ENCODE data around the gene TUSC2. TPM values are rescaled to one million over a fixed set of nuclear protein-coding genes. Genes with fewer than 3 reads are reported as not detected.

TUSC2 gene, protein sequence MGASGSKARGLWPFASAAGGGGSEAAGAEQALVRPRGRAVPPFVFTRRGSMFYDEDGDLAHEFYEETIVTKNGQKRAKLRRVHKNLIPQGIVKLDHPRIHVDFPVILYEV
- total RNA-seq, result 8.4 and 9.5 TPM in 2 replicates

DNA sequence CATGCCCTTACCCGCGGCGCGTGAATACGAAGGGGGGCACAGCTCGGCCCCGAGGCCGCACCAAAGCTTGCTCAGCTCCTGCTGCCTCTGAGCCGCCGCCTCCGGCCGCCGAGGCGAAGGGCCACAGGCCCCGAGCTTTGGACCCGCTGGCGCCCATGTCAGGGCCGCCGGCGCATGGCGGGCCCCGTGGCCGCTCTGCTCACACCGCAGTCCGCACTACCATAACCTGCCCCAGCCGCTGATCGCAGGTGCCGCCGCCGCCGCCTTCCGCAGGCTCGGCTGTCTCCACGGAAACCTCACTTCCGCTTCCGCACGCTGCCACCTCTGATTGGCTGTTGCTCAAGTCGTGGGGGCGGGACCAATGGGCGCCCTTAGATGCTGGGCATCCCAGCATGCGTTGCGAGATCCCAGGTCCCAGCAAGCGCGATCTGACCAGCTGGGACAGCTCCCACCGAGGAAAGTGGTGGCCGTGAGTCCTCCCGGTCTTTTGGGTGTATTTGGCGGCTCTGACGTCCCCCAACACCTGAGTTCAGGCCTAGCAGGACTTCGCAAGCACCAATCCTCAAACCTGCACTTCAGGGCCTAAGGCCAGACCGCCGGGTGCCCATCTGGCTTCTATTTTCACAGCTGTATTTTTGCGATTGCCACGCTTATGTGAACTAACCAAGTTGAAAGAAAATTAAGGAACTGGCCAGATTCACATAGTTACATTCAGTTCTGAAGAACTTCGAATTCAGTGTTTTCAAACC is at the start of gene TUSC2:
Gene TUSC2 (minus strand): TSS at position 281 of the 749 bp plus-strand sequence. CDS start 124 bp downstream, at position 157.

GRCh38 chr3:50358911-50359759 is 31.1 kb upstream of the TUSC2 start, which contains the start of gene TMEM115:
Gene TMEM115 (minus strand): TSS chr3:50359521. CDS start chr3:50359063, 458 bp downstream.

DNA sequence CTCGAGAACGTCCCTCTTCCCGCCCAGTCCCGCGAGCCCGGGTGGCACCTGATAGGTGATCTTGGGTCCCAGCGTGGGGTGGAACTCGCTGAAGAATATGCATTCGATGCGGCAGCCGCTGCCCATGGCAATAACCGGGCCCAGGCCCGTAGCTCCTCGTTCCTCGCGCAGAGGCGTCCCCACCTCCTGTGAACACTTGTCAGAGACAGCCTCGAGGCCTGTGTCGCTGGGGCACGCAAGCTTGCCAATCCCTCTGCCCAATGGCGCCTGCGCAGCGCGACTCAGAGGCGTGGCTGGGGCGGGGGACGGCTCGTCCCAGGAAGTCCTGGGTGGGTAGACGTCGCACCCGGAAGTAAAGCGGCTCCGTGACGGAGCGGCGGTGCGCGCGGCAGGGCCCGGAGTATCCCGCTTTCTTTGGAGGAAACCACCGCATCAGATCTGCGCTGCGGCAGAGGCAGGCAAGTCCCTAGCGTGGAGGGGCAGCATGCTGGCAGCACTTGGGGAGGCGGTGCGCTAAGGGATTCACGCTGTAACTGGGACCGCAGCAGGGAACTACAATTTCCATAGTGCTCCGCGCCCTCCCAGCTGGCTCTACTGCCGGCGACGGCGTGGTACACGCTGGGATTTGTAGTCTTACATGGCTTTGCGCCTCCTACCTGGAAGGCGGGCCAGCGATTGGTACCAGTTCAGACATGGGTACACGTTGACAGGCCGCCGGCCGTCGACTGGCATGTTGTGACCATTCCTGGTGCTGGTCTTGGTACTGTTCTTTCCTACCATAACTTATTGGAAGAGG is 22.7 kb upstream of the TUSC2 start, which contains the start of the genes CYB561D2 and NPRL2:
Gene CYB561D2 (plus strand): TSS at position 336 of the 796 bp plus-strand sequence. CDS start 572 bp downstream, outside the sequence.
Gene NPRL2 (minus strand): TSS at position 249 of the 796 bp plus-strand sequence. CDS start 123 bp downstream, at position 126.

DNA sequence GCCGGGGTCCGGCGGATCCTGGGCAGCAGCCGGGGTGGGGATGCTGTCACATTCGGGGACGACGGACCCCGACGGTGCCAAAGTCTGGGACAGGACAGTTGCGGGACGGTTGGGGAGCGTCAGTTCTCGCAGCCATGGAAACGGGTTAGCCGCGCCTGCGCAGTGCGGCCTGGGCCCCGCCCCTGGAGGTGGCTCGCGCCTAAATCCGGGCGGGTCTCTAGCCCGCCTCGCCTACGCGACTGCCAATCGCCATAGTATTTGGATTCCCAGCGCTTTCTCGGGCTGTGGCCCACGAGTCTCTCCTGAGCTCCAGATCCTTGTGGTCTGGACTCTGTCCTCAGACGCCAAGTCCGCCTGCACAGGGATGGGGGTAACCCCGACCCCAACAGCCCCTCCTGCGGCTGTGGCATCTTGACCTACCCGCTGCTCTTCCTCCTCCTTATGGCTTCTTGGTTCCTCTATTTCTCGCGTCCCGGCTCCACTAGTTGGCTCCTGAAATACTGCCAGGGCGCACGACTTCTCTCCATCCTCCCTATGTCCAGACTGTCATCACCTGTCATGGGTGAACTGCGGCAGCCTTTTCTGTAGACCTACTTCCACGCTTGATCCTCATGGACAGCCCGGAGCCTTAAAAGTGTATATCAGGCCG is 17.7 kb upstream of the TUSC2 start, which contains the start of gene ZMYND10:
Gene ZMYND10 (minus strand): TSS at position 147 of the 649 bp plus-strand sequence. CDS start 153 bp downstream, outside the sequence.

GRCh38 chr3:50340448-50341329 is 12.7 kb upstream of the TUSC2 start, which contains the start of gene RASSF1:
Gene RASSF1 (minus strand): TSS chr3:50340836. CDS start chr3:50340805, 31 bp downstream.

DNA sequence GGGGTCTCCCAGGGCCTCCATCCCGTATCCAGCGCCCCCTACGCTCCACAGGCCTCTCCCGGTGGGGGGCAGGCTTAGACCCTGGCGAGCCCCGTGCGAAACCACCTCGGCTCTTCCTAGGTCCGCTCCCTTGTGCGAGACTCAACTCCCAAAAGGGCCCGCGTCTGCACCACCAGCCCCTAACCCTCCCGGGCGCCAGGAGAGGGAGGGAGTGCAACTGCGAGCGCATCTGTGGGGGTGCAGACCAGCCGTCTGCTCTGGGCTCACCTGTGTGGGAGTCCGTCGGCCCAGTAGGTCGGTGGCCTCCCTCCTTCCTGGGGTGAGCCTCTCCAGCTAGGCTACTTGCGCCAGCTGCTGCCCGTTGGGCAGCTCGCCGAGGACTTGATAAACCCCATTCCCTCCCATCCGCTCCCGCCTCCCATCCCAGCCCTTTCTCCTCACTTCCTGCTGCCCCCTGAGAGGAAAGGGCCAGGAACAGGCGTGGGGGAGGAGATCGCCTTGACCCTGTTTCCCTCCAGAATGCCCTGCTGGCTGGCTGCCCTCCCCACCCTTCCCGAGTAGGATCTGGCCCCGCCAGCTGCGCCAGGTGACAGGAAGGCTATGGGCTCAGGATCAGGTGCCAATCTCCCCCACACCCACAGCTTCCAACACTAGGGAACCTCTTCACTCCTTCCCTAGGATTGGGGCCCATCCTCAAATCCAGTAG is 5.5 kb downstream of the TUSC2 start, which contains the start of gene HYAL2:
Gene HYAL2 (minus strand): TSS at position 360 of the 706 bp plus-strand sequence. CDS start 2,256 bp downstream, outside the sequence.

DNA sequence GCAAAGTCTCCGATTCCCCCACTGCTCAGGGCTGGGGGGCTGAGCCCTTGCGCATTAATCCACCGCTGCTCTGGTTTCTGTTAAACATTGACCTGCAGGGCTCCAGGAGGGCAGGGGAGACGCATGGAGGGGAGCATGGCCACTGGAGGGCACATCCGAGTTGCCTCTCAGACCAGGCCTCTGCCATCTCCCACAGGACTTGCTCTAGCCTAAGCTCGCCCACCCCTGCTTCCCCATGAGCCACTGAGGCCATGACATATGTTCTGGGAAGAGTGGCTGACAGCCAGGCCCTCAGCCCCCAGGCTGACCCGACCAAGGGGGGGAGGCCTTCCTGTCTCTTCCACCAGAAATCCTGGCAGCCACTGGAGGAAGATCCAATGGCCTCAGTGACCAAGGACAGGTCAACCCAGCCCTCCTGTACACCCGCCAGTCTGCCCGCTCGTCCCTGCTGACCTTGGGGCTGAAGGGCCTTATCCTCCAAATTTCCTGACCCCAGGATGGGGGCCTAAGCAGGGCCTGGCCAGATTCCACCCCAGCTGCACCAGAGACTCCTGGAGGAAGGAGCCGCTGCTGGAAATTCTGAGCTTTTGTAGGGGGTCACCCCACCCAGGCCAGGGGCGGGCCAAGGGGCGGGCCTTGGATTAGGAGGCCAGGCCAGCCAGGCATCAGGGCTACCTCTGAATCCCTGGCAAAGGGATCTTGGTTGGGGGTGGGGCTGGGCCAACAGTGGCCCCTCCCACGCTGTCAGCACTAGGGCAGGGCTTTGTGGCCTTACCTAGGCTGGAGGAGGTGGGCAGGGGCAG is 24.8 kb downstream of the TUSC2 start, which contains the start of gene HYAL1:
Gene HYAL1 (minus strand): TSS at position 562 of the 803 bp plus-strand sequence. CDS start 618 bp downstream, outside the sequence.

GRCh38 chr3:50298836-50299637 is 29.0 kb downstream of the TUSC2 start, which contains the start of the genes HYAL3 and NAA80:
Gene HYAL3 (minus strand): TSS chr3:50299405. CDS start chr3:50295602, 3,803 bp downstream.
Gene NAA80 (minus strand): TSS chr3:50299405. CDS start chr3:50297463, 1,942 bp downstream.

GRCh38 chr3:50292159-50293078 is 35.6 kb downstream of the TUSC2 start, which contains the start of gene IFRD2:
Gene IFRD2 (minus strand): TSS chr3:50292429. CDS start chr3:50292274, 155 bp downstream.

DNA sequence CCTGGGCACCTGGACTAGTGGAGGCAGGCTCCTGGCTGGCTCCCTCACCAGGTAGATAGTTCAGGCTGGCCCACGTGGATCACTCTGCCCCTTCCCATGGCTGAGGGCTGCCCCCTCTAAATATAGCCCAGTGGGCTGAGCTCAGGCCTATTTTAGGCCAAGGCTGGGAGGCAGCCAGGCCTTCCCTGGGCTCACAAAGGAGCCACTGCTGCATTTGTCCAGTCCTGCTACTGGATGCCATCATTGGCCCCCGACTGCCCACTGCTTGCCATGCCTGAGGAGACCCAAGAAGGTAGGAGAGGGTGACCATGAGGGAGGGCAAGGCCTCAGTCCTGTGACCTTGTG is 49.2 kb downstream of the TUSC2 start, which contains the start of gene LSMEM2:
Gene LSMEM2 (plus strand): TSS at position 208 of the 345 bp plus-strand sequence. CDS start 27 bp downstream, at position 235.

Other genes with a start within 250 kb of the TUSC2 start
- gene RBM5, start 239.3 kb downstream of the TUSC2 start, total RNA-seq, result 115 and 400 TPM in 2 replicates
- 2.1 and 4.7 TPM in 2 replicates for gene SEMA3F, start 172.9 kb downstream of the TUSC2 start, total RNA-seq
- gene GNAT1, start 136.6 kb downstream of the TUSC2 start, total RNA-seq, result not detected in 2 replicates
- gene SLC38A3, start 123.0 kb downstream of the TUSC2 start, total RNA-seq, result not detected in 2 replicates
- 293 and 296 TPM in 2 replicates for gene GNAI2, start 92.0 kb downstream of the TUSC2 start, total RNA-seq
- gene SEMA3B, start 59.1 kb downstream of the TUSC2 start, total RNA-seq, result 31.7 and 36.9 TPM in 2 replicates
- not detected in 2 replicates for gene LSMEM2, start 49.1 kb downstream of the TUSC2 start, total RNA-seq
- gene IFRD2, start 35.8 kb downstream of the TUSC2 start, total RNA-seq, result 24.2 and 26.0 TPM in 2 replicates
- 3.9 and 6.6 TPM in 2 replicates for gene HYAL3, start 28.8 kb downstream of the TUSC2 start, total RNA-seq
- 2.2 and 3.8 TPM in 2 replicates for gene NAA80, start 28.8 kb downstream of the TUSC2 start, total RNA-seq
- gene HYAL1, start 24.6 kb downstream of the TUSC2 start, total RNA-seq, result 1.2 and 2.7 TPM in 2 replicates
- gene HYAL2, start 5.5 kb downstream of the TUSC2 start, total RNA-seq, result 62.7 and 75.0 TPM in 2 replicates
- 35.1 and 38.6 TPM in 2 replicates for gene RASSF1, start 12.6 kb upstream of the TUSC2 start, total RNA-seq
- 1.3 and 1.4 TPM in 2 replicates for gene ZMYND10, start 17.5 kb upstream of the TUSC2 start, total RNA-seq
- gene NPRL2, start 22.6 kb upstream of the TUSC2 start, total RNA-seq, result 22.5 and 30.1 TPM in 2 replicates
- gene CYB561D2, start 22.6 kb upstream of the TUSC2 start, total RNA-seq, result 24.0 and 26.0 TPM in 2 replicates
- 29.2 and 32.9 TPM in 2 replicates for gene TMEM115, start 31.3 kb upstream of the TUSC2 start, total RNA-seq
- 0.09 and 0.16 TPM in 2 replicates for gene CACNA2D2, start 175.4 kb upstream of the TUSC2 start, total RNA-seq
- 19.4 and 23.2 TPM in 2 replicates for gene C3orf18, start 239.5 kb upstream of the TUSC2 start, total RNA-seq
- gene HEMK1, start 241.3 kb upstream of the TUSC2 start, total RNA-seq, result 8.7 and 12.1 TPM in 2 replicates

All from bronchial smooth muscle cell (primary cell).